HS-27A (cell line): ENCODE measurements around the gene MRPL1.
"Not testable (repeated sequence)": the region's sequence is repeated elsewhere in the genome, so short reads cannot be mapped to it uniquely, and the experiment has no call there.

Experiments
- DNase-seq: peaks from one replicate; pipeline ENCODE4 v3.0.0-alpha.2; 2012; ENCODE audit warnings: low read depth, missing footprints

Gene MRPL1

GRCh38 chr4:77849278-77849965 lies 13.2 kb upstream of the MRPL1 start:
- DNase-seq, result no peak

GRCh38 chr4:77852892-77853495 lies 9.6 kb upstream of the MRPL1 start:
- no peak for DNase-seq

GRCh38 chr4:77854431-77855111 lies 8.1 kb upstream of the MRPL1 start:
- DNase-seq, result no peak

GRCh38 chr4:77856152-77856551 lies 6.5 kb upstream of the MRPL1 start:
- no peak for DNase-seq

- DNase-seq, result no peak
These were observed 3.4 kb upstream of the MRPL1 start for GRCh38 chr4:77859256-77859655.

- DNase-seq, result no peak
These were observed 1.1 kb upstream of the MRPL1 start for GRCh38 chr4:77861495-77861894.

- not testable (repeated sequence) for DNase-seq
These were observed 711 bp downstream of the MRPL1 start for GRCh38 chr4:77863341-77863740.

- no peak for DNase-seq
These were observed 2.6 kb downstream of the MRPL1 start for GRCh38 chr4:77865259-77865658.

- DNase-seq, result no peak
These were observed 10.3 kb downstream of the MRPL1 start for GRCh38 chr4:77872723-77873445.

GRCh38 chr4:77877167-77877566 lies 14.5 kb downstream of the MRPL1 start:
- DNase-seq, result no peak

- no peak for DNase-seq
These were observed 15.3 kb downstream of the MRPL1 start for GRCh38 chr4:77877771-77878565.

GRCh38 chr4:77880784-77881183 lies 18.2 kb downstream of the MRPL1 start:
- DNase-seq, result no peak

- no peak for DNase-seq
These were observed 19.0 kb downstream of the MRPL1 start for GRCh38 chr4:77881460-77882295.

- DNase-seq, result no peak
These were observed 30.8 kb downstream of the MRPL1 start for GRCh38 chr4:77893451-77893850.

- no peak for DNase-seq
These were observed 37.0 kb downstream of the MRPL1 start for GRCh38 chr4:77899607-77900006.

GRCh38 chr4:77903186-77903585 lies 40.6 kb downstream of the MRPL1 start:
- DNase-seq, result no peak

- DNase-seq, result no peak
These were observed 43.1 kb downstream of the MRPL1 start for GRCh38 chr4:77905651-77906263.

GRCh38 chr4:77910676-77911075 lies 48.0 kb downstream of the MRPL1 start:
- DNase-seq, result no peak

GRCh38 chr4:77911091-77911490 lies 48.5 kb downstream of the MRPL1 start:
- no peak for DNase-seq

- DNase-seq, result no peak
These were observed 49.3 kb downstream of the MRPL1 start for GRCh38 chr4:77911842-77912450.
